ENCODE data around the gene ALKBH5.

- TF ChIP-seq, protein P1, sequence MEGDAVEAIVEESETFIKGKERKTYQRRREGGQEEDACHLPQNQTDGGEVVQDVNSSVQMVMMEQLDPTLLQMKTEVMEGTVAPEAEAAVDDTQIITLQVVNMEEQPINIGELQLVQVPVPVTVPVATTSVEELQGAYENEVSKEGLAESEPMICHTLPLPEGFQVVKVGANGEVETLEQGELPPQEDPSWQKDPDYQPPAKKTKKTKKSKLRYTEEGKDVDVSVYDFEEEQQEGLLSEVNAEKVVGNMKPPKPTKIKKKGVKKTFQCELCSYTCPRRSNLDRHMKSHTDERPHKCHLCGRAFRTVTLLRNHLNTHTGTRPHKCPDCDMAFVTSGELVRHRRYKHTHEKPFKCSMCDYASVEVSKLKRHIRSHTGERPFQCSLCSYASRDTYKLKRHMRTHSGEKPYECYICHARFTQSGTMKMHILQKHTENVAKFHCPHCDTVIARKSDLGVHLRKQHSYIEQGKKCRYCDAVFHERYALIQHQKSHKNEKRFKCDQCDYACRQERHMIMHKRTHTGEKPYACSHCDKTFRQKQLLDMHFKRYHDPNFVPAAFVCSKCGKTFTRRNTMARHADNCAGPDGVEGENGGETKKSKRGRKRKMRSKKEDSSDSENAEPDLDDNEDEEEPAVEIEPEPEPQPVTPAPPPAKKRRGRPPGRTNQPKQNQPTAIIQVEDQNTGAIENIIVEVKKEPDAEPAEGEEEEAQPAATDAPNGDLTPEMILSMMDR (IDR thresholded peaks at IDR 0.05; ENCODE audit: poor library complexity), result no peak
- TF ChIP-seq EZH2phosphoT487 (IDR thresholded peaks at IDR 0.05; ENCODE audit: low read depth, severe bottlenecking, unreplicated experiment) (no peak), EZH2 (IDR thresholded peaks at IDR 0.05; ENCODE audit: borderline replicate concordance) (no peak)
Observed at GRCh38 chr17:18246880-18247612, 63.4 kb downstream of the ALKBH5 start.
